HepG2 (cell line): Measurements from ENCODE around the gene FUBP3. TPM values are rescaled to one million over a fixed set of nuclear protein-coding genes. Genes with fewer than 3 reads are reported as not detected.

Experiments used
- CREB1 ChIP-seq, 2 experiments: fragments of 450-650 bp in 1 of 2; IDR thresholded peaks; 2 replicates each; pipeline ENCODE4 v1.6.1; 2016 to 2017; ENCODE audit warnings: control low read depth in 1 of 2, mild to moderate bottlenecking in 1 of 2, missing compliant biosample characterization in 1 of 2, missing genetic modification characterization in 1 of 2
- CREM ChIP-seq, 2 experiments: sonication (generic) in 1 of 2; formaldehyde crosslinking in 1 of 2; IDR thresholded peaks; 2 replicates each; pipeline versions ENCODE4 v1.4.0 to v1.6.1; 2016 to 2020; ENCODE audit warnings: antibody characterized with exemption in 1 of 2, mild to moderate bottlenecking in 1 of 2, missing genetic modification reagents in 1 of 2
- EHMT2 ChIP-seq: fragments of 200-600 bp; sonication (generic); IDR thresholded peaks from 2 replicates; pipeline ENCODE4 v1.7.0; 2017; ENCODE audit warnings: antibody characterized with exemption, low read depth, low read length, borderline replicate concordance
- HNF1A ChIP-seq, 2 experiments: sonication (generic) in 1 of 2; formaldehyde crosslinking in 1 of 2; IDR thresholded peaks; 2 replicates each; pipeline versions ENCODE4 v1.4.0 to v1.6.1; 2016 to 2020; ENCODE audit warnings: borderline replicate concordance in 1 of 2, low read depth in 1 of 2, mild to moderate bottlenecking in 1 of 2, missing genetic modification reagents in 1 of 2
- KDM3A ChIP-seq: IDR thresholded peaks from 2 replicates; pipeline ENCODE4 v1.6.1; 2018; ENCODE audit warnings: low read depth, missing compliant biosample characterization
- MAX ChIP-seq: IDR thresholded peaks from 2 replicates; pipeline ENCODE4 v1.6.1; 2012; ENCODE audit warnings: inconsistent platforms
- ZNF317 ChIP-seq: sonication (generic); formaldehyde crosslinking; IDR thresholded peaks from 2 replicates; pipeline ENCODE4 v1.5.0; 2020; ENCODE audit warnings: mild to moderate bottlenecking, missing genetic modification reagents
- ZNF446 ChIP-seq: sonication (generic); formaldehyde crosslinking; IDR thresholded peaks from 2 replicates; pipeline ENCODE4 v1.5.0; 2020; ENCODE audit warnings: mild to moderate bottlenecking, missing genetic modification reagents
- ZNF749 ChIP-seq: sonication (generic); formaldehyde crosslinking; IDR thresholded peaks from 2 replicates; pipeline ENCODE4 v1.8.0; 2022; ENCODE audit warnings: mild to moderate bottlenecking, missing genetic modification reagents, moderate library complexity, borderline replicate concordance
- polyA plus RNA-seq, 8 experiments: library from polyadenylated mRNA; depleted of rRNA in 3 of 8; stranded (reverse) in 7 of 8; unstranded in 1 of 8; fragments of >200 nt; fragmentation: Illumina TruSeq in 4 of 8; extraction: Trizol in 4 of 8; gene quantifications; 2 replicates each; pipeline versions ENCODE4 v1.2.1 to v1.2.3, GENCODE V29; 2011 to 2016; ENCODE audit warnings: low read depth in 4 of 8, missing spikeins in 1 of 8, mixed read lengths in 1 of 8; ENCODE audit not compliant: insufficient read depth in 1 of 8
- total RNA-seq, 5 experiments: library from RNA; depleted of rRNA; stranded (reverse); fragments of >200 nt; fragmentation: Illumina TruSeq; extraction: Trizol; gene quantifications; 2 replicates each; pipeline ENCODE4 v1.2.3, GENCODE V29; 2016; ENCODE audit warnings: low read depth in 1 of 5
- TF ChIP-seq, protein P1 (sequence below): sonication (generic); formaldehyde crosslinking; IDR thresholded peaks from 2 replicates; pipeline ENCODE4 v1.4.0; 2020; ENCODE audit warnings: mild to moderate bottlenecking, missing genetic modification reagents
- TF ChIP-seq, protein P2 (sequence below): sonication (generic); formaldehyde crosslinking; IDR thresholded peaks from 2 replicates; pipeline ENCODE4 v1.9.0; 2021; ENCODE audit warnings: mild to moderate bottlenecking, missing genetic modification reagents

FUBP3 gene
- total and polyA plus RNA-seq, 2 of the 13 experiments (the other 11 are each of a cell fraction or from before 2014, with no cell fraction given): 28.7 to 40.0 TPM

DNA sequence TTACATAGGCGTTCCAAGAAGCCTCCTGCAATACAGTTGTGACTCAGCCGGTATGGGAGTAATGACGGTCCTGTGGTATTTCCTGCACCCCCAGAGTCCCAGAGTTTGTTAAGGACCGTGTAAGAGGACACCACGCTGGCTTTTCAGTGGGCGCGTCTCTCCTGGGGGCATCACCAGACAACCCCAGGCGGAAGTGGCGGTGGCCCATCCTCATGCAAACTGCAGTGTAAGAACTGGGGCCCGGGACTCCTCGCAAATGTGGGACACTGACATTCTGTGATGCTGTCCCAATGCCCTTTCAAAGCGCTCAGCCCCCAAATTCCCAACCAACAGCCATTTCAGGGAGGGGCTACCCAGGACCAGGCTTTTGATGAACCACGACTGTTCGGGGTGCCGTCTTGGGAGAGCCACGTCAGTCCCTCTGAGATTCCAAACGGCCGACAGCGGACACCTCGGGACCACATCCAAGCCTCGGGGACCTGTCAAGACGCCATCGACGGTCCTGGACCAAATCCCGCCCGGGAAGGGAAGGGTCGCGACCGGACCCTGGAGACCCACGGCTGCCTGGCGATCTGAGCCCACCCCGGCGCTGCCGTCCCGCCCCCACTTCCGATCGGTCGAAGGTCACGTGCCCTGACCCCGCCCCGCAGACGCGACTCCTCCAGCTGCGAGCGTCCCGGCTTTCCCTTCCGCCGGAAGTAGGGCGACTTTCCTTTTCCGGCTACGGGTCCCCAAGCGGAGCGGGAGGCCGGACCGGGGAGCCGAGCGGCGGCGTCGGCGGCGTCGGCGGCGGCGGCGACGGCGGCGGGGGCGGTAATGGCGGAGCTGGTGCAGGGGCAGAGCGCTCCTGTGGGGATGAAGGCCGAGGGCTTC is at the start of gene FUBP3 (continued):
- TF ChIP-seq, protein P1, sequence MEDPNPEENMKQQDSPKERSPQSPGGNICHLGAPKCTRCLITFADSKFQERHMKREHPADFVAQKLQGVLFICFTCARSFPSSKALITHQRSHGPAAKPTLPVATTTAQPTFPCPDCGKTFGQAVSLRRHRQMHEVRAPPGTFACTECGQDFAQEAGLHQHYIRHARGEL: peak; percentile 79
- TF ChIP-seq ZNF317 (no peak), HNF1A (IDR thresholded peaks at IDR 0.05; ENCODE audit: low read depth) (no peak), HNF1A (CRISPR knock-in tag; IDR thresholded peaks at IDR 0.05; ENCODE audit: borderline replicate concordance) (peak; percentile 80; the same call in 1 of the 2 replicates), ZNF749 (CRISPR knock-in tag) (no peak), ZNF446 (CRISPR knock-in tag) (no peak), KDM3A (CRISPR knock-in tag) (no peak), EHMT2 (no peak), CREB1 (IDR thresholded peaks at IDR 0.05) (peak; percentile 24; the same call in 1 of the 2 replicates), CREB1 (CRISPR knock-in tag; IDR thresholded peaks at IDR 0.05) (0 out of 2 replicates have a peak, but pooled peaks have one; percentile 11), MAX (peak; percentile 66), CREM (IDR thresholded peaks at IDR 0.05) (peak; percentile 40; the same call in 1 of the 2 replicates), CREM (CRISPR knock-in tag; IDR thresholded peaks at IDR 0.05) (no peak)
- TF ChIP-seq, protein P2, sequence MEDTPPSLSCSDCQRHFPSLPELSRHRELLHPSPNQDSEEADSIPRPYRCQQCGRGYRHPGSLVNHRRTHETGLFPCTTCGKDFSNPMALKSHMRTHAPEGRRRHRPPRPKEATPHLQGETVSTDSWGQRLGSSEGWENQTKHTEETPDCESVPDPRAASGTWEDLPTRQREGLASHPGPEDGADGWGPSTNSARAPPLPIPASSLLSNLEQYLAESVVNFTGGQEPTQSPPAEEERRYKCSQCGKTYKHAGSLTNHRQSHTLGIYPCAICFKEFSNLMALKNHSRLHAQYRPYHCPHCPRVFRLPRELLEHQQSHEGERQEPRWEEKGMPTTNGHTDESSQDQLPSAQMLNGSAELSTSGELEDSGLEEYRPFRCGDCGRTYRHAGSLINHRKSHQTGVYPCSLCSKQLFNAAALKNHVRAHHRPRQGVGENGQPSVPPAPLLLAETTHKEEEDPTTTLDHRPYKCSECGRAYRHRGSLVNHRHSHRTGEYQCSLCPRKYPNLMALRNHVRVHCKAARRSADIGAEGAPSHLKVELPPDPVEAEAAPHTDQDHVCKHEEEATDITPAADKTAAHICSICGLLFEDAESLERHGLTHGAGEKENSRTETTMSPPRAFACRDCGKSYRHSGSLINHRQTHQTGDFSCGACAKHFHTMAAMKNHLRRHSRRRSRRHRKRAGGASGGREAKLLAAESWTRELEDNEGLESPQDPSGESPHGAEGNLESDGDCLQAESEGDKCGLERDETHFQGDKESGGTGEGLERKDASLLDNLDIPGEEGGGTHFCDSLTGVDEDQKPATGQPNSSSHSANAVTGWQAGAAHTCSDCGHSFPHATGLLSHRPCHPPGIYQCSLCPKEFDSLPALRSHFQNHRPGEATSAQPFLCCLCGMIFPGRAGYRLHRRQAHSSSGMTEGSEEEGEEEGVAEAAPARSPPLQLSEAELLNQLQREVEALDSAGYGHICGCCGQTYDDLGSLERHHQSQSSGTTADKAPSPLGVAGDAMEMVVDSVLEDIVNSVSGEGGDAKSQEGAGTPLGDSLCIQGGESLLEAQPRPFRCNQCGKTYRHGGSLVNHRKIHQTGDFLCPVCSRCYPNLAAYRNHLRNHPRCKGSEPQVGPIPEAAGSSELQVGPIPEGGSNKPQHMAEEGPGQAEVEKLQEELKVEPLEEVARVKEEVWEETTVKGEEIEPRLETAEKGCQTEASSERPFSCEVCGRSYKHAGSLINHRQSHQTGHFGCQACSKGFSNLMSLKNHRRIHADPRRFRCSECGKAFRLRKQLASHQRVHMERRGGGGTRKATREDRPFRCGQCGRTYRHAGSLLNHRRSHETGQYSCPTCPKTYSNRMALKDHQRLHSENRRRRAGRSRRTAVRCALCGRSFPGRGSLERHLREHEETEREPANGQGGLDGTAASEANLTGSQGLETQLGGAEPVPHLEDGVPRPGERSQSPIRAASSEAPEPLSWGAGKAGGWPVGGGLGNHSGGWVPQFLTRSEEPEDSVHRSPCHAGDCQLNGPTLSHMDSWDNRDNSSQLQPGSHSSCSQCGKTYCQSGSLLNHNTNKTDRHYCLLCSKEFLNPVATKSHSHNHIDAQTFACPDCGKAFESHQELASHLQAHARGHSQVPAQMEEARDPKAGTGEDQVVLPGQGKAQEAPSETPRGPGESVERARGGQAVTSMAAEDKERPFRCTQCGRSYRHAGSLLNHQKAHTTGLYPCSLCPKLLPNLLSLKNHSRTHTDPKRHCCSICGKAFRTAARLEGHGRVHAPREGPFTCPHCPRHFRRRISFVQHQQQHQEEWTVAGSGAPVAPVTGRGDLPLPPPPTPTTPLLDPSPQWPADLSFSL (CRISPR knock-in tag): no peak
